GM18861 (cell line): ENCODE measurements around the gene SCYL1.

Experiments
- ATAC-seq: cut with Tn5 transposase; IDR thresholded peaks from one replicate; pipeline ENCODE4 v1.9.1; 2021; ENCODE audit not compliant: unreplicated experiment

Gene SCYL1

DNA sequence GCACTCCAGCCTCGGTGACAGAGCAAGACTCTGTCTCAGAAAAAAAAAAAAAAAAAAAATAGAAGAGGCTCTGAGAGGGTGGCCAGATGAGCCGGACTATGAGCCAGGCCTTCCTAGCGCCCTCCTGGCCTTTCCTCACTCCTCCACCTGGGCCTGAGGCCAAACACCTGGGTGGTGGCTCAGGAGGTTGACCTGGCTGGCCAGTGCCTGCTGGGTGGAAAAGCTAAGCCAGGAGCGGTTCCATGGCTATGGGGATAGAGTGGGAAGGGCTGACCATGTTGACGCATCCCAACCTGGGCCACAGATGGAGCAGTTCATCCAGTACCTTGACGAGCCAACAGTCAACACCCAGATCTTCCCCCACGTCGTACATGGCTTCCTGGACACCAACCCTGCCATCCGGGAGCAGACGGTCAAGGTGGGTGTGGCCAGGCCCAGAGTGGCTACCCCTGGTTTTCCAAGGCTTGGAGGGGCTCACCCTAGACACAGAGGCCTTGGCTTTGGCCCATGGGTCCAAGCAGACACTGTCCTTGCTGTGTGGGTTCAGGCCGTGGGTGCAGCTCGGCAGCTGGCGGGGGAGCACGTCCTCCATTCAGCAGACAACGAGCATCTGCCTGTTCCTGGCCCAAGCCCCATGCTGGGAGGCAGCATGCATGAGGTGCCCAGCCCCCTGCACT lies 7.6 kb downstream of the SCYL1 start:
- no peak for ATAC-seq

DNA sequence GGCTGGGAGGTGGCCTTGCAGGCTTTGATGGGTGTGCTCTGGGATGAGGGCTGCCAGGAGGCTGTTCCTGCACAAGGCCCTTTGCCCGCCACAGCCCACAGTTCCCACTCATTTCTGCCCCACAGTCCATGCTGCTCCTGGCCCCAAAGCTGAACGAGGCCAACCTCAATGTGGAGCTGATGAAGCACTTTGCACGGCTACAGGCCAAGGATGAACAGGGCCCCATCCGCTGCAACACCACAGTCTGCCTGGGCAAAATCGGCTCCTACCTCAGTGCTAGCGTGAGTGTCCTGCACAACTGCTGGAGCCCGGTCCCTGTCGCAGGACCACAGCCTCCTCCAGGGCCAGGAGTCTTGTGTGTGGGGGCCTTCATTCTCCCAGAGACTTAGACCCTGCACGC lies 10.2 kb downstream of the SCYL1 start:
- ATAC-seq = no peak

DNA sequence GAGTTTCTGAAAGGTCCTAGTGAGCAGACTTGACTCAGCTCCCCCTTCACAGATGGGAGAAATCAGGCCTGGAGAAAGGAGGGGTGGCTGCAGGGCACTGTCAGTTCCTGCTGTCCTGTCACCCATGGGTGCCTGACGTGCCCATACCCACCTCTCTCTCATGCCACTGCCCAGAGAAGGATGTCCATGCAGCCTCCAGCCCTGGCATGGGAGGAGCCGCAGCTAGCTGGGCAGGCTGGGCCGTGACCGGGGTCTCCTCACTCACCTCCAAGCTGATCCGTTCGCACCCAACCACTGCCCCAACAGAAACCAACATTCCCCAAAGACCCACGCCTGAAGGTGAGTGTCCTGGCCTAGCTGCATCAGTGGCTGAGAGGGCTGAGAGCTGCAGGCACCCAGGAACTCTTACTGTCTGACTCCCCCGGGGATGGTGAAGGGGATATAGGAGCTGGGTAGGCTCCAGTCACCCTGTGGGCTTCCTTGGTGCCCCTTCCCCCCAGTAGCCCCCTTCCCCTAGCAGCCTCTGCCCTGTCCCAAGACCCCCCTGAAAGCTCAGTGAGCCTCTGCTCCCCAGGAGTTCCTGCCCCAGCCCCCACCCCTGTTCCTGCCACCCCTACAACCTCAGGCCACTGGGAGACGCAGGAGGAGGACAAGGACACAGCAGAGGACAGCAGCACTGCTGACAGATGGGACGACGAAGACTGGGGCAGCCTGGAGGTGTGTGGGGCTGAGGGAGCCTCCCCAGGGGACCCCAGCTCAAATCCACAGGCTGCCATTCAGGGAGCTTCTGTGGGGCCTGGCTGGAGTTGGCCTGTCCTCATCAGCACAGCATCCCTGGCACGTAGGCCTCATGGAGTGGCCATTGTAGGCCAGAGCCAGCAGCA lies 11.8 kb downstream of the SCYL1 start:
- no peak for ATAC-seq

DNA sequence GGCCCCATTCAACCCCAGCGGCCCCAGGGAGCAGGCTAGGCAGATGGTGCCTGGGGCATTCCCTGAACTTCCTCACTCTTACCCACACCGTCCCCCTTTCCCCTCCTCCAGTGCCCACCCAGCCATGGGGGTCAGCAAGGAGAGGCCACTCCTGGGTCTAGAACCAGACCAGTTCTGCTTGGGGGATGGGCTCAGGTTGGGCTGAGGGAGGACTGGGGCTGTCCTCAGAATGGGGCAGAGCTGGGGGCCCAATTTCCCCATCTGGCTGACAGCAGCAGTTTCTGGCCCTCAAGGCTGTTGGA lies 12.4 kb downstream of the SCYL1 start:
- no peak for ATAC-seq

DNA sequence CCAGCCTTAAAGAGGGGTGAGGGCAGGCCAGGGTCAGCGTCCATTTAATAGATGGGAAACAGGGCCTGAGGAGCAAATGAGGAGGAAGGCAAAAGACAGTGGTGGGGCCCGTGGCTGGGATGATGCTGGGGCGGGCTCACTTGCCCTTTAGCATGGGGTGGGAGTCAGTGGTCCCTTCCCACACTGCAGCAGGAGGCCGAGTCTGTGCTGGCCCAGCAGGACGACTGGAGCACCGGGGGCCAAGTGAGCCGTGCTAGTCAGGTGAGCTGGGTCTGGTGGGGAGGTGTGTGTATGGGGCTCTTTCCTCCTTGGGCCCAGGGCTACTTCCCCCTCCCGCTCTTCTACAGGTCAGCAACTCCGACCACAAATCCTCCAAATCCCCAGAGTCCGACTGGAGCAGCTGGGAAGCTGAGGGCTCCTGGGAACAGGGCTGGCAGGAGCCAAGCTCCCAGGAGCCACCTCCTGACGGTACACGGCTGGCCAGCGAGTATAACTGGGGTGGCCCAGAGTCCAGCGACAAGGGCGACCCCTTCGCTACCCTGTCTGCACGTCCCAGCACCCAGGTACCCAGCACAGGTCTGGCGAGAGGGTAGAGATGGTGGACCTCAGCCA lies 12.8 kb downstream of the SCYL1 start:
- ATAC-seq = no peak

DNA sequence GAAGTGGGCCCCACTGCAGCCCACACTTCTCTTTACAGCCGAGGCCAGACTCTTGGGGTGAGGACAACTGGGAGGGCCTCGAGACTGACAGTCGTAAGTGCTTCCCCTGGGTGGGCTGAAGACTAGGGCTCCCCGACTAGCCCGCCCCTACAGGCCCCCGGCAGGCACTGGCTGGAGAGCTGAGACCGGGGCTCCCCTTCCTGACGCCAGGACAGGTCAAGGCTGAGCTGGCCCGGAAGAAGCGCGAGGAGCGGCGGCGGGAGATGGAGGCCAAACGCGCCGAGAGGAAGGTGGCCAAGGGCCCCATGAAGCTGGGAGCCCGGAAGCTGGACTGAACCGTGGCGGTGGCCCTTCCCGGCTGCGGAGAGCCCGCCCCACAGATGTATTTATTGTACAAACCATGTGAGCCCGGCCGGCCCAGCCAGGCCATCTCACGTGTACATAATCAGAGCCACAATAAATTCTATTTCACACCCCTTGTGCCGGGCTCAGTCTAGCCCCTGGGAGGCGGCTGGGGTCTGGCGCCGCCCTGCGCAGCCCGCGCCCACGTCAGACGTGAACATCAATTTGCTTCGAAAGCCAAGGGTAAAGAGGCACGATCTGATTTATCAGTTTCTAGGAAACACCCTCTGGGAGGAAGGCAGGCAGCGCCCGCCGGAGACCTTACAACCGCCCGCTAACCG lies 13.5 kb downstream of the SCYL1 start:
- ATAC-seq = no peak

DNA sequence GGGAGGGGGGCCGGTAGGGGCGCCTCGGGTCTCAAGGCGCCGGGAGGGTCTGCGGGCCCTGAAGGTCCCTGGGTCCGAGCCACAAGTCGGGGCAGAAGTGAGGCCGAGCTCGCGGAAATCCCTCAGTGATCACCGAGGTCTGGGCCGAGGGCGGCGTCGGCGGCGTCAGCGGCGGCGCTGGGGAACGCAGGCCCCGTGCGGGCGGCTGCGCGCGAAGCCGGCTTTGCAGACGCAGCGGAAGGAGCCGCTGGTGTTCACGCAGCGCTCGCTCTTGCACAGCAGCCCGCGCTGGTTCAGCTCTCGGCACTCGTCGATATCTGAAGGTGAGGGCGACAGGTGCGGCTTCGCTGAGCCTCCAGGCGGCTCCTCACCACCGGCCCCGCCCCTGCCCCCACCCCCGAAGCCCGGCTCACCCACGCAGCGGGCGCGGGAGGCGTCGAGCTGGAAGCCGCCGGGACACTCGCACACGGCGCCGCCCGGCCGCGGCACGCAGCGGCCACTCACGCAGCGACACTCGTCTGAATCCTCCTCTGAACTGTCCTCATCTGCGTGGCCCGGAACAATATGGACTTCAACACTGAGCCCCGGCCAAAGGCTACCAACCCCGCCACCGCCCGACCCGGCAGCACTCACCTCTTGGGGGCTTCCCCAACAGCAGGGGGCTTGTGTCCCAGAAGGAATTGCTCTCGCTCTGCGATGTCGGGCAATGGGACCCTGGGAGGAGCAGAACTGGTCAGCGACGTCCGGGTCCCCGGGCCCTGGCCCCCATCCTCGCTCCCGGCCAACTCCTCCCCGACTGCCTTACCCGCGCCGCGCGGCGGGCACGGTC lies 14.2 kb downstream of the SCYL1 start:
- ATAC-seq = no peak

DNA sequence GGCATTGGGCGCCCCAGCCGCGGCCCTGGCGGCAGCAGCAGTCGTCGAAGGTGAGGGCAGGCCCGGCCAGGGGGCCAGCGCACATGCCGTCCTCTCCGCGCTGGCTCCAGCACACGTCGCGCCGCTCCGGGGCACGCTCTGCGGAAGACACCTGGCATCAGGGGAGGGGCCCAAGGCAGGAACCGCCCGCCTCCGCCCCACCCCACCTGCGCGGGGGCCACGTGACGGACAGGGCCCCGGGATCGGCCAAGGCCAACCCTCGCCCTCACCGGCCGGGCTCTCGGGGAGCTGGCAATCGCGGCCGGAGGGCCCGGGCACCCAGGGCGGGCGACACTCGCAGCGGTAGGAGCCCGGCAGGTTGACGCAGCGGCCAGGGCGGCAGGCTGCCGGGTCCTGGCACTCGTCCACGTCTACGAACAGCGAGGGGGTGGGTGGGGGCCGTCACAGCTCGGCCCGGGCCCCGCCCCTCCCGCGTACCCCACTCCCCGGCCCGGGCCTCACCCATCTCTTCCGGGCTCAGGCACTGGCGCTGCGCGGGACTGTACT lies 14.9 kb downstream of the SCYL1 start:
- peak; percentile 30 for ATAC-seq

DNA sequence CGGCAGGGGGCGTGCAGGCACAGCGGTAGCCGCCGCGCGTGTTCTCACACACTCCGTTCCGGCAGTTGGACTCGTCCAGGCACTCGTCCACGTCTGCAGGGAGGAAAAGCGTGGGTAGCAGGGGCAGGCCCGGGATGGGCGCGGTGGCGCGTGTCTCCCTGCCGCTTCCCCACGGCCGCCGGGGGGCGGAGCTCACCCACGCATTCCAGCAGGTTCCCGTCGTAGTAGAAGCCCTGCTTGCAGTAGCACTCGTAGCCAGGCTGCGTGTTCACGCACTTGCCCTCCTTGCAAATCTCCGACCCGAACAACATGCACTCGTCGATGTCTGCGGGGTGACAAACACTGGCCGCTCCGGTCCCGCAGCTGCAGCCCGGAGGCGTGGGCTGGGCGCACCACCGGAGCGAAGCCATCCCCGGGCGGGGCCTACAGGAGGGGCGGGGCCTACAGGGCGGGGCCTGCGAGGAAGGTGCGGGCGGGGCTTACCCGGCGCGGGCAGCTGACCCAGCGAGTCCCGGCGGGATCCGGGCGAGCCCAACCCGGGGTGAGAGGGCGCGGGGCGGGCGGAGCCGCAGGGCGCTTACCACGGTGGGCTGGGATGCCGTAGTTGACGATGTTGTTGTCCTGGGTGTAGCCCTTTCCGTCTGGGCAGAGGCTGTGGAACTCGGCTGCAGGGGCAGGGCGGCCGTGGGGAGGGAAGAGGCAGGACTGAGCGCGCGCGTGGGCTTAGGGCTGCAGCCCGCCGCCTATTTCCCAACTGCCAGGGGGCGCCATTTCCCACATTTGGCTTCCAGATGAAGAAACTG lies 15.6 kb downstream of the SCYL1 start:
- ATAC-seq = peak; percentile 30

DNA sequence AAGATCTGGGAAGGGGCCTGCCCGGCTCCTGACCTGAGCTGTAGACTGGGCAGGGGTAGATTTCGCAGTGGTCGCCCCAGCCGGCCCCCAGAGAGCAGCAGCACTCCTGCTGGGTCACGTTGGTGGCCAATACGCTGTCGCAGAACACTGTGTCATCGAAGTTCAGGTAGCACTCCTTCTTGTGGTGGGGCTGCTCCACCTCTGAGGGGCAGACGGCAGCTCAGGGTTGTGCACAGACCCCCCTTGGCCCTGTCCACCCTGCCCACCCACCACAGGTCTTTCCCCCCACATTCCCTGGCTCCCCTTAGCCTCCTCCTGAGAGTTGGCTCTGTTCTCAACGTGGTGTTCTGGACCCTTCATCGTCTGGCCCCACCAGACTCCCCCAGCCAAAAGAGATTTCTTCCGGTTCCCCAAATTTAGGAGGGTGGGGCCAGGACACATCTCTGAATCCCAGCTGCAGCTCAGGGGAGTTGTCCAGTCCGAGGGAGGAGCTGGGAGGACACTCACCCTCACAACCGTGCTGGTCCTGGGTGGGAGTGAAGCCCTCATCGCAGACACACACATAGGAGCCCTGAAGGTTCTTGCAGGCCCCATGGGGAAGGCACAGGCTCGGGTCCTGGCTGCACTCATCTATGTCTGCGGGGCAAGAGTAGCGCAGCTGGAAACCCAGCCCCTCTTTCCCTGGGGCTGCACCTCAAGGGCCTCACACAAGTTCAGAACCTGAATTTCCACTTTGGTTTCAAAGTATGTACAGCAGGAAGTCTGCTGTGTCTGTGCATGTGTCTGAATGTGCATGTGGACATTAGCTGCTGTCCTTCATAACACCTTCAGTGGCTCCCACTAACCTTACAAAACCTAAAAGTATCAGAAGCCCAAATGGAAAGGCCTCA lies 16.5 kb downstream of the SCYL1 start:
- ATAC-seq = no peak

DNA sequence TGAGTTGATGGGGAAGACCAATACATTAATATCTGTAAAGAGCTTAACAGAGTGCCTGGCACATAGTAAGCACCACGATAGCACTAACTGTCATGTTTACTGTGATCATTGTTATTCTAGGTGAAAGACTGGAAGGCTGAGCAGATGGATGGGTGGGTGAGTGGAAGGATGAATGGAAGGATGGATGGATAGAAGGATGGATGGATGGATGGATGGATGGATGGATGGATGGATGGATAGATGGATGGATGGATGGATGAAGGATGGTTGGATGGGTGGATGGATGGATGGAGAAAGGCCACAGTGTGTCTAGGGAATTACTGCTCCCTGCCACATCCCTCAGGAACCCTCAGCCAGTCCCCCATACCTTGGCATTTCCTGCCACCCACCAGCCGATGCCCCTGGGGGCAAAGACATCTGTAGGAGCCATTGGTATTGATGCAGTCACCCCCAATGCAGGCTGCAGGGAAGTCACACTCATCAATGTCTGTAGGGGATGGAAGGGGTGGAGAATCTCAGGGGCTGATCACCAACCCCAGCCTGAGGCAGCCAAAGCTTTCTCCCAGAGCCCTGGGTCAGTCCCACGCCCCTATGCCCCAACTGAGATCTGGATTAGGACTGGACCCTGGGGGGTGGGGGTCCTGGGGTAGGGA lies 18.0 kb downstream of the SCYL1 start:
- no peak for ATAC-seq

DNA sequence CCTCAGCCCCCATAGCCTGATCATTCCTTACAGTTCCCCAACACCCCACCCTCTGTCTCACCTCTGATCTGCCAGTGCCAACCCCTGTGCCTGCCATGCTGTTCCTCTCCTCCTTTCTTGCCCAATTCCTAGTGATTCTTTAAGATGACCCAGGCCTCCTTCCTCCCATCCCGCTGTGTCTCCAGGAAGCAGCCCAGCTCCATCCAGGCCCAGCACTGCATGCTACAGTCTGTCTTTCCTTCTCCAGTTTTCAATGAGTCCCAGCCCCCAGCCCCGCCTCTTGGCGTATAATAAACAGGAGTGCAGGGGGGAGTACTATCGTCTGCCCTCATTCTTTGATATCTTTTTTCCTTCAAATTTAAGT lies 21.0 kb downstream of the SCYL1 start:
- ATAC-seq = no peak

DNA sequence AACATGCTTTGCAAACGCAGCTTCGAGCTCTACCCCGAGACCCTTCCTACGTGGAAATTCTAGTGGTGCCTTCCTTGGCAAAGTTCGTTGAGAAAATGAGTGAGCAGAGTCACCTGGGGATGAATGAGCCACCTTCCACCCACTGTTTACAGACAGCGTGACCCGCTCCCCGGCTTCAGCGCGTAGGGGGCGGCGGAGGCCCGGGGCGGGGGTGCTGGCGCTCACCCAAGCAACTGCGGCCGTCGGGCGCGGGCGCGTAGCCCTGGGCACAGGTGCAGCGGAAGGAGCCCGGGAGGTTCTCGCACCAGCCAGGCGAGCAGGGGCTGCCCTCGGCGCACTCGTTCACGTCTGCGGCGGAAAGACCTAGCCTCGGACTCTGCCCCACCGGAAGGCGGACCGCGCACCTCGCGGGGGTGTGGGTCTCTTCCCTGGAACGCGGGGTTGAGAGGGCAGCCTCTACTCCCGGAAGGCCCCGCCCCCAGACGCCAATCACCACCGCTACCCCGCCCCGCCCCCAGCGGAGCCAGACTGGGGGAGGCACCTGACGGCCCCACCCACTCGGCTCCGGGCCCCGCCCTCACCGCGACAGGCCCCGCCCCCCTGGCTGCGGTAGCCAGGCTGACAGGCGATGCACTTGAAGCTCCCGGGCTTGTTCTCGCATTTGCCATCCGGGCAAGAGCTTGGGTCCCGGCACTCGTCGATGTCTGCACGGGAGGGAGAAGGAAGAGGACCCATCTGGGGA lies 21.5 kb downstream of the SCYL1 start:
- ATAC-seq = peak; percentile 51

DNA sequence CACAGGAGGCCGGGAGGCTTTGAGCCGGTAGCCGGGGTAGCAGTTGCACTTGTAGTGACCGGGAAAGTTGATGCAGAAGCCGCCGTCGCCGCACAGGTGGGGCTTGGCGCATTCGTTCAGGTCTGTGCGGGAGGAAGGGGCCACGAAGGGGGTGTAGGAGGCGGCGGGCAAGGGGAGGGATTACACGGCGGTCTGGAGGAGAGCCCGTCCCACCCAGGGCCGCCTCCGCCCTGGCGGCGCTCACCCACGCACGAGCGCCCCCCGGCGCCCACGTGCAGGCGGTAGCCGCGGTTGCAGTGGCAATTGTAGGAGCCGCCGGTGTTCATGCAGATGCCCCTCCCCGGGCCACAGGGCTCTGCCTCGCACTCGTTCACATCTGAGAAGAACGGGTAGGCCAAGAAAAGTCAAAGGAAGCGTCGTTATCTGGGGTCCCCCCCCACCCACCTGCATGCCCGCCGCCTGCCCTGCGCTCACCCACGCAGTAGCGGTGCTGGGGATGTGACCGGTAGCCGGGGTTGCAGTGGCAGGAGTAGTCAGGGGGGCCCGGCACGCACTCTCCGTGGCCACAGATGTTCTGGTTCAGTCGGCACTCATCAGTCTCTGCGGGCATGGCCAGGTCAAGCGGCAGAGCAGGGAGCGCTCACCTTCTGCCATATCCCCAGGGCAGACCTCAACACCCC lies 22.7 kb downstream of the SCYL1 start:
- ATAC-seq = no peak

DNA sequence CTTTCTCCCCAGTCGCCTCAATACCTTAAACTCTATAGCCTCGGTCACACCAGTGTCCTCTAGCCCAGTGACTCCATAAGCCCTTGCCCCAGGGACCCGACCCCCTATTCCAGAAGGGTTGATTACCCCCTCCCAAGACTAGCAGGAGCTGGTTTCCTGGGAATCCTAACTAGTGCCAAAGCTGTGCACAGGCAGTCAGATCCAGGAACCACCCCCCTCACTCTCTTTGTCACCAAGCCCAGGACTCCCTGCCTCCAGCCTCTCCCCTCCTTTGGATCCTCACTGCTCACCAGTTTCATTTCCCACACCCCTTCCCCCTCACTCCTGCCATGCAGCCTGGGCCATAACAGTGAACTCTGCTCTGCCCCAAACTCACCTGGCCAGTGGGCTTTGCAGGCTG lies 23.5 kb downstream of the SCYL1 start:
- ATAC-seq = no peak

DNA sequence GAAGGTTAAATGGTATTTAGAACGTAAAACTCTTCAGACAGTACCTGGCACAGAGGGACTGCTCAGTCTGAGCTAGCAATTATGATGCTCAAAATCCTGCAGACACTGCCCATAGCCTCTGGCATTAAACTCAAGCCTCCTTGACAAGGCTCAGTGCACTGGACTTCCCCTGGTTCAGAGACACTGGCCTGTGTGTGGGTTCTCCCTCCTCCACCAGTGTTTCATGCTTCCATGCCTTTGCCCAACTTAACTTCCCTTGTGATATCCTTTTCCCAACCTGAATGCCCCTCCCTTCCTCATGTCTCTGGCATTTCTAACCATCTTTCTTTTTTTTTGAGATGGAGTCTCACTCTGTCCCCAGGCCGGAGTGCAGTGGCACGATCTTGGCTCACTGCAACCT lies 24.2 kb downstream of the SCYL1 start:
- no peak for ATAC-seq
